WTC11 (cell line): Measurements from ENCODE around the gene DDX39B. TPM values are rescaled to one million over a fixed set of nuclear protein-coding genes. Genes with fewer than 3 reads are reported as not detected.

ENCODE experiments used
- ATAC-seq: fragments of 200-7000 bp; cut with Tn5 transposase; 2 replicates; pipeline ENCODE4 v1.10.0; 2021; ENCODE audit warnings: mild to moderate bottlenecking, moderate library complexity
- CTCF ChIA-PET: fragments of 300-600 bp; sonication (Branson Sonifier 250); formaldehyde crosslinking; loops from one replicate; lab custom pipeline; 2021; ENCODE audit warnings: antibody characterized with exemption; lab: Charles Lee
- POLR2A ChIA-PET: fragments of 350-600 bp; sonication (Branson Sonifier 250); formaldehyde crosslinking; loops from one replicate; lab custom pipeline; 2021; ENCODE audit warnings: antibody characterized with exemption; lab: Charles Lee
- DNase-seq: peaks from one replicate; pipeline ENCODE4 v3.0.0; 2021; ENCODE audit warnings: low spot score
- H3K27ac Mint-ChIP-seq: 2 replicates; pipeline ENCODE4 v1.8.0; 2021; ENCODE audit warnings: mixed read lengths
- H3K27me3 Mint-ChIP-seq: 2 replicates; pipeline ENCODE4 v1.8.0; 2021; ENCODE audit warnings: low read depth, mild to moderate bottlenecking, moderate library complexity, mixed read lengths
- H3K36me3 Mint-ChIP-seq: 2 replicates; pipeline ENCODE4 v1.8.0; 2021; ENCODE audit warnings: mixed read lengths
- H3K4me1 Mint-ChIP-seq: 2 replicates; pipeline ENCODE4 v1.8.0; 2022; ENCODE audit warnings: mixed read lengths
- H3K4me3 Mint-ChIP-seq: 2 replicates; pipeline ENCODE4 v1.8.0; 2021; ENCODE audit warnings: mild to moderate bottlenecking, moderate library complexity, mixed read lengths
- H3K9me3 Mint-ChIP-seq: 2 replicates; pipeline ENCODE4 v1.8.0; 2021; ENCODE audit warnings: mixed read lengths
- AFF4 ChIP-seq: sonication (generic); formaldehyde crosslinking; IDR thresholded peaks from 2 replicates; pipeline ENCODE4 v1.8.1; 2023; ENCODE audit warnings: mild to moderate bottlenecking, missing genetic modification reagents, borderline replicate concordance
- CREB1 ChIP-seq: sonication (generic); formaldehyde crosslinking; IDR thresholded peaks from 2 replicates; pipeline ENCODE4 v1.8.0; 2023; ENCODE audit warnings: mild to moderate bottlenecking, missing genetic modification reagents
- E2F4 ChIP-seq: sonication (generic); formaldehyde crosslinking; IDR thresholded peaks from 2 replicates; pipeline ENCODE4 v1.8.1; 2022; ENCODE audit warnings: low read depth, mild to moderate bottlenecking, moderate library complexity, missing genetic modification reagents, borderline replicate concordance
- ELF4 ChIP-seq: sonication (generic); formaldehyde crosslinking; IDR thresholded peaks from 2 replicates; pipeline ENCODE4 v1.8.1; 2022; ENCODE audit warnings: low read depth, mild to moderate bottlenecking, moderate library complexity, missing genetic modification reagents
- ETV6 ChIP-seq: sonication (generic); formaldehyde crosslinking; IDR thresholded peaks from 2 replicates; pipeline ENCODE4 v1.8.1; 2022; ENCODE audit warnings: mild to moderate bottlenecking, missing genetic modification reagents
- FOXJ3 ChIP-seq: sonication (generic); formaldehyde crosslinking; IDR thresholded peaks from 2 replicates; pipeline ENCODE4 v1.9.0; 2021; ENCODE audit warnings: missing genetic modification reagents, mild to moderate bottlenecking, borderline replicate concordance
- GTF2I ChIP-seq: fragments of 250-450 bp; sonication (Bioruptor Pico); conservative IDR thresholded peaks from 2 replicates; pipeline ENCODE4 v1.4.0; 2021; ENCODE audit warnings: mild to moderate bottlenecking
- KAT7 ChIP-seq: sonication (generic); formaldehyde crosslinking; IDR thresholded peaks from 2 replicates; pipeline ENCODE4 v1.8.1; 2023; ENCODE audit warnings: missing genetic modification reagents, mild to moderate bottlenecking, borderline replicate concordance
- MXD4 ChIP-seq: fragments of 250-450 bp; sonication (Bioruptor Pico); IDR thresholded peaks from 2 replicates; pipeline ENCODE4 v1.8.0; 2021; ENCODE audit warnings: mild to moderate bottlenecking, moderate library complexity, borderline replicate concordance
- NR2C2 ChIP-seq: sonication (generic); formaldehyde crosslinking; IDR thresholded peaks from 2 replicates; pipeline ENCODE4 v1.8.0; 2022; ENCODE audit warnings: mild to moderate bottlenecking, missing genetic modification reagents
- NR3C1 ChIP-seq: sonication (generic); formaldehyde crosslinking; conservative IDR thresholded peaks from 2 replicates; pipeline ENCODE4 v1.8.1; 2023; ENCODE audit warnings: low read depth, mild to moderate bottlenecking, missing genetic modification reagents
- RELA ChIP-seq: sonication (generic); formaldehyde crosslinking; IDR thresholded peaks from 2 replicates; pipeline ENCODE4 v1.8.1; 2022; ENCODE audit warnings: missing genetic modification reagents, mild to moderate bottlenecking, borderline replicate concordance
- SMAD4 ChIP-seq: sonication (generic); formaldehyde crosslinking; IDR thresholded peaks from 2 replicates; pipeline ENCODE4 v1.8.0; 2022; ENCODE audit warnings: mild to moderate bottlenecking, missing genetic modification reagents
- SOX15 ChIP-seq: fragments of 250-450 bp; sonication (Bioruptor Pico); IDR thresholded peaks from 2 replicates; pipeline ENCODE4 v1.9.0; 2021; ENCODE audit warnings: mild to moderate bottlenecking
- SP1 ChIP-seq: sonication (generic); formaldehyde crosslinking; conservative IDR thresholded peaks from 2 replicates; pipeline ENCODE4 v1.8.1; 2022; ENCODE audit warnings: missing genetic modification reagents
- TCF7 ChIP-seq: sonication (generic); formaldehyde crosslinking; IDR thresholded peaks from 2 replicates; pipeline ENCODE4 v1.8.0; 2022; ENCODE audit warnings: mild to moderate bottlenecking, low read depth, missing genetic modification reagents, moderate library complexity
- TEAD4 ChIP-seq: sonication (generic); formaldehyde crosslinking; IDR thresholded peaks from 2 replicates; pipeline ENCODE4 v1.8.0; 2022; ENCODE audit warnings: mild to moderate bottlenecking, missing genetic modification reagents
- ZBTB21 ChIP-seq: sonication (generic); formaldehyde crosslinking; IDR thresholded peaks from 2 replicates; pipeline ENCODE4 v1.8.1; 2023; ENCODE audit warnings: mild to moderate bottlenecking, missing genetic modification reagents, borderline replicate concordance
- ZNF121 ChIP-seq: sonication (generic); formaldehyde crosslinking; IDR thresholded peaks from 2 replicates; pipeline ENCODE4 v1.8.0; 2023; ENCODE audit warnings: missing genetic modification reagents
- ZNF138 ChIP-seq: sonication (generic); formaldehyde crosslinking; conservative IDR thresholded peaks from 2 replicates; pipeline ENCODE4 v1.8.1; 2022; ENCODE audit warnings: mild to moderate bottlenecking, moderate library complexity, missing genetic modification reagents
- total RNA-seq: library from RNA; stranded (reverse); gene quantifications from 3 replicates; pipeline ENCODE4 v1.2.3, GENCODE V29; 2021
- TF ChIP-seq, protein P1 (sequence below): fragments of 250-450 bp; sonication (Bioruptor Pico); IDR thresholded peaks from 2 replicates; pipeline ENCODE4 v1.8.0; 2021; ENCODE audit warnings: mild to moderate bottlenecking
- TF ChIP-seq, protein P2 (sequence below): sonication (generic); formaldehyde crosslinking; IDR thresholded peaks from 2 replicates; pipeline ENCODE4 v1.8.1; 2022; ENCODE audit warnings: mild to moderate bottlenecking, moderate library complexity, missing genetic modification reagents
- TF ChIP-seq, protein P3 (sequence below): sonication (generic); formaldehyde crosslinking; IDR thresholded peaks from 2 replicates; pipeline ENCODE4 v1.8.0; 2022; ENCODE audit warnings: mild to moderate bottlenecking, missing genetic modification reagents
- TF ChIP-seq, protein P4 (sequence below): sonication (generic); formaldehyde crosslinking; IDR thresholded peaks from 2 replicates; pipeline ENCODE4 v1.8.0; 2022; ENCODE audit warnings: mild to moderate bottlenecking, missing genetic modification reagents

The DDX39B gene
- total RNA-seq, 1 experiment from 2014 or later = 712 TPM

DNA sequence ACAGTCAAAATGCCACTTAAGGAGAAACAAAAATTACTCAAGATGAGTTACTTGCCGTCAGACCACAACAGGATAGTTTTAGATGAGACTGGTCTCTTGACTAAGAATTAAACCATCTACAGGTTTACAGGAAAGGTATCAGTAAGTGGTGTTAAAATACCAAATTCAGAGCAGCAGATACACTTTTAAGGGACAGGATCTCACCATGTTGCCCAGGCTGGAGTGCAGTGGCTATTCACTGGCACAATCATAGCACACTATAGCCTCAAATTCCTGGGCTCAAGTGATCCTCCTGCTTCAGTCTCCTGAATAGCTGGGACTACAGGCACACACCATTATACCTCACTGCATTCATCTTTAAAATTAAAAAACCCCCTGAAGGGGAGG lies 8.4 kb downstream of the DDX39B start:
- no peak overlapping the region for H3K4me3 Mint-ChIP-seq
- ATAC-seq (no peak), DNase-seq (no peak)

DNA sequence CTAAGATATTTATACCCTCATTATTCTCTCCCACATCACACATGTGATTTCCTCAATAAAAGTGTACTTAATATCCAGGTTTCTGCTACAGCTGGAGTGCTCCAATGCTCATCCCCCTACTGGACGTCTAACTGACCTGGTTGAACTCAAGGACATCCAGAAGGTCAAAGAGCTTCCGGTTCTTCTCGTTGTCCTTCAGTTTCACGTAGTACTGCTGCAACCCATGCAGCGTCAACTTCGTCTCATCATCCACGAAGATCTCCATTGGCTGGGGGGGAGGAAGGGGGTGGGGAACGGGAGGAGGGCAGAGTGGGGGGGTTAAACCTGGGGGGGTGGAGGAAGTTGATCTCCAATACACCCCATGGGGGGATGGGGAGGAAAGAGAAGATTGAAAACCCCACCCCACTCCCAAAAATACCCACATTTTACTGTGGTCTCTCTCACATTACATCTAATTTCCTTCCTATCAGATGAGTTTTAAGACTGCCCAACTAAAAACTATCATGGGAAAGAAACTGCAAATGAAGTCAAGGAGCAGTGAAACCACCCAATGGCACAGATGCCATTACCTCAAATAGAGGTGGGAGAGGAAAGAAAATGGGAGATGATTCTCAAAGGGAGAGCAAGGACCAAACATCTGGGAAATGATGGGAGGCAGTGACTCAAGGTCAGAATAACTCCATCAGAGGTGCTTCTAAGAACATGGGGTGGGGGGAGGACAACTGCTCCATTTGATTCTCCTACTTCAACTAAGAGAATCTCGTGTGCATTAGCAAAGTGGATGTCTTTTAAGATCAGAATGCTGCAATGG lies 9.0 kb downstream of the DDX39B start:
- no peak for DNase-seq
- H3K27me3 Mint-ChIP-seq = no peaks in the 10 kb centered on the region
- H3K4me3 Mint-ChIP-seq = no peak overlapping the region
- H3K4me1 Mint-ChIP-seq = peaks cover 48% of the 10 kb centered on the region
- H3K36me3 Mint-ChIP-seq = peaks cover 78% of the 10 kb centered on the region
- no peak for ATAC-seq
- no peaks in the 10 kb centered on the region for H3K9me3 Mint-ChIP-seq
- peak overlapping the region; percentile 53 for H3K27ac Mint-ChIP-seq
- POLR2A ChIA-PET = no interaction called here
- CTCF ChIA-PET = interaction anchor here (0.5 kb wide), 1 partner anchor 34 kb away, joined by 3 read pairs; no protein-coding TSS in a partner anchor
- TF ChIP-seq MXD4 (CRISPR knock-in tag) = no peak
- TF ChIP-seq GTF2I (CRISPR knock-in tag) = no peak
- TF ChIP-seq SOX15 = no peak
- TF ChIP-seq SMAD4 (CRISPR knock-in tag) = no peak
- no peak for TF ChIP-seq E2F4
- TF ChIP-seq RELA (CRISPR knock-in tag) = no peak
- no peak for TF ChIP-seq ELF4 (CRISPR knock-in tag)
- no peak for TF ChIP-seq ZNF121 (CRISPR knock-in tag)
- TF ChIP-seq SP1 (CRISPR knock-in tag) = no peak
- no peak for TF ChIP-seq CREB1
- TF ChIP-seq, protein P1, sequence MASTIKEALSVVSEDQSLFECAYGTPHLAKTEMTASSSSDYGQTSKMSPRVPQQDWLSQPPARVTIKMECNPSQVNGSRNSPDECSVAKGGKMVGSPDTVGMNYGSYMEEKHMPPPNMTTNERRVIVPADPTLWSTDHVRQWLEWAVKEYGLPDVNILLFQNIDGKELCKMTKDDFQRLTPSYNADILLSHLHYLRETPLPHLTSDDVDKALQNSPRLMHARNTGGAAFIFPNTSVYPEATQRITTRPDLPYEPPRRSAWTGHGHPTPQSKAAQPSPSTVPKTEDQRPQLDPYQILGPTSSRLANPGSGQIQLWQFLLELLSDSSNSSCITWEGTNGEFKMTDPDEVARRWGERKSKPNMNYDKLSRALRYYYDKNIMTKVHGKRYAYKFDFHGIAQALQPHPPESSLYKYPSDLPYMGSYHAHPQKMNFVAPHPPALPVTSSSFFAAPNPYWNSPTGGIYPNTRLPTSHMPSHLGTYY = no peak
- no peak for TF ChIP-seq TEAD4 (CRISPR knock-in tag)
- TF ChIP-seq NR3C1 (CRISPR knock-in tag) = no peak
- TF ChIP-seq, protein P2, sequence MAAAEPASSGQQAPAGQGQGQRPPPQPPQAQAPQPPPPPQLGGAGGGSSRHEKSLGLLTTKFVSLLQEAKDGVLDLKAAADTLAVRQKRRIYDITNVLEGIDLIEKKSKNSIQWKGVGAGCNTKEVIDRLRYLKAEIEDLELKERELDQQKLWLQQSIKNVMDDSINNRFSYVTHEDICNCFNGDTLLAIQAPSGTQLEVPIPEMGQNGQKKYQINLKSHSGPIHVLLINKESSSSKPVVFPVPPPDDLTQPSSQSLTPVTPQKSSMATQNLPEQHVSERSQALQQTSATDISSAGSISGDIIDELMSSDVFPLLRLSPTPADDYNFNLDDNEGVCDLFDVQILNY (CRISPR knock-in tag) = no peak
- TF ChIP-seq, protein P3, sequence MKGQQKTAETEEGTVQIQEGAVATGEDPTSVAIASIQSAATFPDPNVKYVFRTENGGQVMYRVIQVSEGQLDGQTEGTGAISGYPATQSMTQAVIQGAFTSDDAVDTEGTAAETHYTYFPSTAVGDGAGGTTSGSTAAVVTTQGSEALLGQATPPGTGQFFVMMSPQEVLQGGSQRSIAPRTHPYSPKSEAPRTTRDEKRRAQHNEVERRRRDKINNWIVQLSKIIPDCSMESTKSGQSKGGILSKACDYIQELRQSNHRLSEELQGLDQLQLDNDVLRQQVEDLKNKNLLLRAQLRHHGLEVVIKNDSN = no peak
- TF ChIP-seq KAT7 = no peak
- TF ChIP-seq NR2C2 (CRISPR knock-in tag) = no peak
- no peak for TF ChIP-seq TCF7 (CRISPR knock-in tag)
- TF ChIP-seq, protein P4, sequence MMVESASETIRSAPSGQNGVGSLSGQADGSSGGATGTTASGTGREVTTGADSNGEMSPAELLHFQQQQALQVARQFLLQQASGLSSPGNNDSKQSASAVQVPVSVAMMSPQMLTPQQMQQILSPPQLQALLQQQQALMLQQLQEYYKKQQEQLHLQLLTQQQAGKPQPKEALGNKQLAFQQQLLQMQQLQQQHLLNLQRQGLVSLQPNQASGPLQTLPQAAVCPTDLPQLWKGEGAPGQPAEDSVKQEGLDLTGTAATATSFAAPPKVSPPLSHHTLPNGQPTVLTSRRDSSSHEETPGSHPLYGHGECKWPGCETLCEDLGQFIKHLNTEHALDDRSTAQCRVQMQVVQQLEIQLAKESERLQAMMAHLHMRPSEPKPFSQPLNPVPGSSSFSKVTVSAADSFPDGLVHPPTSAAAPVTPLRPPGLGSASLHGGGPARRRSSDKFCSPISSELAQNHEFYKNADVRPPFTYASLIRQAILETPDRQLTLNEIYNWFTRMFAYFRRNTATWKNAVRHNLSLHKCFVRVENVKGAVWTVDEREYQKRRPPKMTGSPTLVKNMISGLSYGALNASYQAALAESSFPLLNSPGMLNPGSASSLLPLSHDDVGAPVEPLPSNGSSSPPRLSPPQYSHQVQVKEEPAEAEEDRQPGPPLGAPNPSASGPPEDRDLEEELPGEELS = no peak

More for the DNA sequence above, 8.4 kb downstream of the DDX39B start:
- ChIA-PET CTCF (no interaction called here), POLR2A (no interaction called here)
- Mint-ChIP-seq H3K27ac (peak overlapping the region; percentile 53), H3K27me3 (no peaks in the 10 kb centered on the region), H3K9me3 (no peaks in the 10 kb centered on the region), H3K36me3 (peaks cover 83% of the 10 kb centered on the region), H3K4me1 (peaks cover 48% of the 10 kb centered on the region)
- TF ChIP-seq FOXJ3 (CRISPR knock-in tag) (no peak), AFF4 (CRISPR knock-in tag) (no peak), ETV6 (CRISPR knock-in tag) (no peak), ZBTB21 (no peak), ZNF138 (CRISPR knock-in tag) (no peak)
